Measurements from ENCODE around the gene NDUFA12.
A peak's percentile ranks its signal among the peaks of the same experiment; 100 is the strongest.
"Not testable (repeated sequence)": the region's sequence is repeated elsewhere in the genome, so short reads cannot be mapped to it uniquely, and the experiment has no call there.

The NDUFA12 gene

DNA sequence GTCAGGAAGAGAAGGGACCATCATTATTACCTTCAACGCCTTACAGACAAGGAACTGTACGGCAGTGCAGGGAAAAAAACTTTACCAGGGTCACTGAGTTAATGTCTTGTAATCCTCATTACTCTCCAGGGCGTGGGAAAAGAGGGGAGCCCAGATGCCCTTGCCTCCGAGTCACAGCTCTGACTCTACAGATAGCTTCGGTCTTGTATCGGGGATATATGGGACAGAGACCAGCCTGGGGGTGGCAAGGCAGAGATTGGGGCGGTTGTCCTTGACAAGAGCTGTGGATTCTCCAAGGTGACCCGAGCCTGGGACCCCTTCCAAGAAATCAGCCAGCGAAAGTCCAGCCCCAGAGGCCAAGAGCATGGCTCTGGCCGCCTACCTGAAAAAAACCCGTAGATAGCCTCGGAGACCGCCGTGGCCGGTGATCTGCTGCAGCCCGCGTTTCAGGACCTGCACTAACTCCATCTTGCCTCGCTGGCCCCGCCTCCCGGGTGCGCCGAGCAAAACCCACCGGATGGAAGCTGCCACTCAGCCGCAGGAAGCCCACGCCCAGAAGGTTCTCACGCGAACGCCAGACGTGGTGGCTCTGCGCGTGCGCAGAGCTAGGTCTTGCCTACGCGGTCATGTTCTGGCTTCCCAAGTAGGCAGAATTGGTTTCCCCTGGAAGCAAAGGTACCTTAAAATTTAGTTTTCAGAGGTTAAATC, at the start of gene NDUFA12:
TSS of gene NDUFA12 (minus strand) at position 485 of the 708 bp plus-strand sequence. CDS start at position 468, 17 bp downstream.
- peak; percentile 94 for DNase-seq

DNA sequence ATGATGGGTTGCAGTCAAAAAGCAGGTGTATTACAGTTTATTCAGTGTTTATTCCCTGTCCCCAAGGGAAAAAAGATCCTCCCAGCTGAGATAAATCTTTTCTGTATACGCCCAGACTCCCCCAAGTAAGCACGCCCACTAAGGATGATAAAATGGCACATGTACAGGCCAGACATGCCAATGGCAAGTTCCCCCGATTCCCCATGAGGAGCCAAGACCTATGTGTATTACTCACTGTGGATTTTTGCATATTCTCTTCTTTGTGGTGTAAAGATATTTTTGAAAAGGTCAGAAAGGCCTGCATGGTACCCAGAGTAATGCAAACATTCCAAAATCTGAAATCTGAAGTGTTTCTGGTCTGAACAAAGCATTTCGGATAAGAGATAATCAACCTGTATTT, 47.7 kb upstream of the NDUFA12 start:
- no peak for DNase-seq

DNA sequence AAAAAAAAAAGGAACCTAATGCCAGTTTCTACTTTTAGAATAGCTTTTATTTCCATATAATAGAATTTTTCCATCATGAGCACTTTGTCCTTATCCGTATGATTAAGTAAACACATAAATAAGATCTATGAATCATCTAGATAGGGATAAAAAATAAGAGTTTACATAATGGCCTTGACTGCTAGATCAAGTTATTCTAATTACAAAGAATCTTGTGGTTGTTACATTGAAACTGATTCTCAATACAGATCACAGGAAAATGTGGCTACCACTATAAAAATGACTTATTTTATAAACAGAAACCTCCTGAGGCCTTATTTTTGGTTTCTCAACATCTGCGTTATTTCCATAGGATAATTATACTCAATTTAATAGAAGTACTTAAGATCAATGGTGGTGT, 34.4 kb upstream of the NDUFA12 start:
- DNase-seq: no peak

DNA sequence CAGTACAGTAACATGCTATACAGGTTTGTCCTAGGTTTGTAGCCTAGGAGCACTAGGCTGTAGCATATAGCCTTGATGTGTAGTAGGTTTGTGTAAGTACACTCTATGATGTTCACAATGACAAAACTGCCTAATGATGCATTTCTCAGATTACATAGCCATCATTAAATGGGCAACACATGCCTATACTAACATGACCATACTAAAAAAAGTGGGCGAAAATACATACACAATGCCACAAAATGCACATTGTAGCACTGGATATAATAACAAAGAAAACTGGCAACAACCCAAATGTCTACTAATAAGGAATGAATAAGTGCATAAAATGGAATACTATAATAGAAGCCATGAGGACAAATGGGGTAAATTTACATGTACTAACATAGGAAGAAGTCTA, 31.3 kb upstream of the NDUFA12 start:
- DNase-seq: no peak

- no peak for DNase-seq
Observed at GRCh38 chr12:95022477-95022876, 19.0 kb upstream of the NDUFA12 start.

DNA sequence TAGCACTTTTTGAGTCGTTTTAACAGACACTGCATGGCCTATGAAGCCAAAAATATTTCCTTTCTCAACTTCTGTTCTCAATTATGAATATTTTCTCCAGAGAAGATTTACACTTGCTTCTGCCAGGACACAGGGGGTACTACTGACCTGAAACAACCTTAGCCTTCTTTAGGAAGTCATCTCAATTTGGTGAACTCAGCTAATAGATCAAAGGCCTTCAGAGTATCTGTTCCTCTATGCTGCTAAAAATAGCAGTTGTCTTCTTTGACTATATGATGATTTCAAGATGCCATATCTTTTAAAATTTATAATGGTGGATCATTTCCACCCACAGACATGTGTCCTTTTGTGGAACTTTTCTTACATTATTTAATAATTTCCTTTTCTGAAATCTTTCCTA, 14.0 kb upstream of the NDUFA12 start:
- DNase-seq: no peak

DNA sequence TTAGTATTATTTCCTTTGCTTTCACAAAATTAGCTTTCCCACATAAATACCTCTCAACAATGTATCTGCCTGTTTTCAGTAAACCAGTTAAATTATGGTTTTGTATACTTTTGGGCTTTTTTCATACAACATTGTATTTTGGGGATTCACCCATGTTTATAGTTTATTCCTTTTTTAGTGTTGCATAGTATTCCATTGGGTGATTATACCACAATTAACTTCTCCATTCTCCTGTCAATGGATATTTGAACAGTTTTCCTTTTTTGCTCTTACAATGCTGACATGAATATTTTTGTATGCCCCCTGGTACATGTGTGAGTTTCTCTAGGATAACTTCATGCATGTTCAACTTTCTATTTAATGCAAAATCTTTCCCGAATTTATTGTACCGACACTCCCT, 12.6 kb upstream of the NDUFA12 start:
- DNase-seq: no peak

DNA sequence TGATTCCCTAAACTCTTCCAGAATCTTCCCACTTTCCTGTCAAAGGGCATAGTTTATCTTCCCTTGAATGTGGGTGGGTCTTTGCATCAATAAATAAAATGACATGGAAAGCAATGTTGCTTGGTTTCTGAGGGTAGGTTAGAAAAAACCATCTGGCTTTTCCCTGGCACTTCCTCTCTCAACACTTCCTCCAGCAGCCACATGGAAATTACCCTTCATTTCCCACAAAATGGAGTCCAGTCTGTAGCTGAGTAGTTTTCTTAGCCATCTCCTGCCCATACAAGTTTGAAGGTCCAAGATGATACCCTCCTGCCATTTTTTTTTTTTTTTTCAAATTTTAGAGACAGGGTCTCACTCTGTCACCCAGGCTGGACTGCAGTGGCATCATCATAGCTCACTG, 11.1 kb upstream of the NDUFA12 start:
- DNase-seq: no peak

GRCh38 chr12:95006206-95006605, 2.7 kb upstream of the NDUFA12 start:
- no peak for DNase-seq

DNA sequence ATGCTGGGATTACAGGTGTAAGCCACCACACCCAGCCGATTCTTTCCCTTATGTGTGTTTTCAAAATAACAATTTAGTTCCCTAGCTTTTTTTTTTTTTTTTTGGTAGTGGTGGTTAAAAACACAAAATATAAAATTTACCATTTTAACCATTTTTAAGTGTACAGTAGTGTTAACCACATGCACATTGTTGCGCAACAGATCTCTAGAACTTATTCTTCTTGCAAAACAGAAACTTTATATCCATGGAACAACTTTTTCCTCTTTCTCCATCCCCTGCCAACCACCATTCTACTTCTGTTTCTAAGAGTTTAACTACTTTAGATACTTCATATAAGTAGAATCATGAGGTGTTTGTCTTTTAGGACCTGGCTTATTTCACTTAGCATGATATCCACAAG, 1.1 kb upstream of the NDUFA12 start:
- no peak for DNase-seq

GRCh38 chr12:95003921-95004272, 400 bp upstream of the NDUFA12 start:
- DNase-seq: no peak

GRCh38 chr12:95002754-95003153, 743 bp downstream of the NDUFA12 start:
- DNase-seq: no peak

DNA sequence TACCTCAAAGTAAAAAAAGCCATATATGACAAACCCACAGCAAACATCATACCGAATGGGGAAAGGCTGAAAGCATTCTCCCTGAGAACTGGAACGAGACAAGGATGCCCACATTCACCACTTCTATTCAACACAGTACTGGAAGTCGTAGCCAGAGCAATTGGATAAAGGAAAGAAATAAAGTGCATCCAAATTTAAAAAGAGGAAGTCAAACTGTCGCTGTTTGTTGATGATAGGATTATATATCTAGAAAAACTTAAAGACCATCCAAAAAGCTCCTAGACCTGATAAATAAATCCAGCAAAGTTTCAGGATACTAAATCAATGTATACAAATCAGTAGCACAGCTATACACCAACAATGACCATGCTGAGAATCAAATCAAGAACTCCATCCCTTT, 5.2 kb downstream of the NDUFA12 start:
- no peak for DNase-seq

- no peak for DNase-seq
Observed at GRCh38 chr12:94997726-94998125, 5.8 kb downstream of the NDUFA12 start.

- DNase-seq: no peak
Observed at GRCh38 chr12:94997061-94997460, 6.4 kb downstream of the NDUFA12 start.

DNA sequence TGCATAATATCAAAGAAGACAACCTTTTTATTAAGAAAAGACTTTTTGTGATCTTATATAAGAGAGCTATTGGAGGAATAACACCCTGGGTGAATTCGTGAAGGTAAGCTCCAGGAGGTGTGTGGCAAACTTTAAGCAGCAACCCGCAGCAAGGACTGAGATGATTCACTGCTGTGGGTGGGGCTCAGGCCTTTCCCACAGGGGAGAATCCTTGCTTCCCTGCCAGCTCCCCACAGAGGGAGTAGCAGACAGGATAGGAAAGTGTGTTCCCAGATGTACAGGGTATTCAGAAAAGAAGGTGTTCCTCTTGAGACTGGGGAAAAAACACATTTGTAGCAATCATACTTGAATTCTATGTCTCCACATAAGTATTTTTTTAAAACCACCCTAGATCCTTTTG, 9.2 kb downstream of the NDUFA12 start:
- no peak for DNase-seq

DNA sequence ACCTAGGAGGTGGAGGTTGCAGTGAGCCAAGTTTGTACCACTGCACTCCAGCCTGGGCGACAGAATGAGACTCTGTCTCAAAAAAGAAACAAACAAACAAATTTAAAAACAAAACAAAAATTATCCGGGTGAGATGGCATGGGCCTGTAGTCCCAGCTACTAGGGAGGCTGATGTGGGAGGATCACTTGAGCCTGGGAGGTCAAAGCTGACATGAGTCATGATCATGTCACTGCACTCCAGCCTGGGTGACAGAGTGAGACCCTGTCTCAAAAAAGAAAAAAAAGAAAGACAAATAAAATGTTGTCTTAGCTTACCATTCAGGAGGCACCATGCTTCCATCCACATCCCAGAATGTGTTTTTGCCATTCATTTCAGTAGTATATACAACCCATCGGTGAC, 9.6 kb downstream of the NDUFA12 start:
- not testable (repeated sequence) for DNase-seq

- no peak for DNase-seq
Observed at GRCh38 chr12:94990222-94990621, 13.3 kb downstream of the NDUFA12 start.

- DNase-seq: peak; percentile 43
Observed at GRCh38 chr12:94988471-94988870, 15.0 kb downstream of the NDUFA12 start.

DNA sequence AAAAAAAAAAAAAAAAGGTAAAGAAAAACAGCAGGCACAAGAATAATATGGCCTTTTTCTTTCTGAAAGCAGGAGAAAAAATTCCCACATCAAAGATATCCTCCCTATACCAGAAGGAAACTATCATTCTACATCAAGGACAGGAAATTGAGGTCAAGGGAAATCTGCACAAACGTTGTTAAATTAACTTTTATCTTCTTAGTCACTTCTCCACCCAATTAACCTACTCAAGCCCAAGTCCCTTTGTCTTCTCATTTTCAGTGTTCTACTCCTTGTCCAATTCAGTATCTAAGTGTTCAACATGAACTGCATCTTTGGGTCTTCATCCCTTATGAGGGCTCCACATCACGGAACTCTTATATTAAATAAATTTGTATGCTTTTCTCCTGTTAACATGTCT, 15.7 kb downstream of the NDUFA12 start:
- no peak for DNase-seq

- DNase-seq: no peak
Observed at GRCh38 chr12:94987076-94987669, 16.3 kb downstream of the NDUFA12 start.

DNA sequence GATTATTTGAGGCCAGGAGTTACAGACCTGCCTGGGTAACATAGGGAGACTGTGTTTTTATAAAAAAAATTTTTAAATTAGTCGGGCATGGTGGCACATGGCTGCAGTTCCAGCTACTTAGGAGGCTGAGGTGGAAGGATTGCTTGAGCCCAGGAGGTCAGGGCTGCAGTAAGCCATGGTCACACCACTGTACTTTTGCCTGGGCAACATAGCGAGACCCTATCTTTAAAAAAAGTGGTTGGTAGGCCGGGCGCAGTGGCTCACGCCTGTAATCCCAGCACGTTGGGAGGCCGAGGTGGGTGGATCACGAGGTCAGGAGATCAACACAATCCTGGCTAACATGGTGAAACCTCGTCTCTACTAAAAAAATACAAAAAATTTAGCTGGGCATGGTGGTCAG, 18.4 kb downstream of the NDUFA12 start:
- DNase-seq: not testable (repeated sequence)

DNA sequence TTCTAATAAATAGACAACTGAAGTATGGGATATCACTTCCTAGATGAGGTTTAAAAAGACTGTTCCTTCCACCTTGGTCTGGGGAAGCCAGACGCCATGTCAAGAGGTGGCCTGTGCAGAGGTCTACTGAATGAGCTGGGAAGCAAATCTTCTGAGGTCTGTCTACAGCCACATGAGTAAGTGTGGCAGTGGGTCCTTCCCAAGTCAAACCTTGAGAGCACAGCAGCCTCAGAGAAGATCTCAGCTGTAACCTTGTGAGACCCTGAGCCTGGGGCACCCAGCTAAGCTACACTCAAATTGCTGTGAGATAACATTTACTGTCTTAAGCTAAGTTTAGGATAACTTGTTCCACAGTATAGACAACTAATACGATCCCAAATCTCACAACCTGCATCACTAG, 20.2 kb downstream of the NDUFA12 start:
- no peak for DNase-seq

- DNase-seq: no peak
Observed at GRCh38 chr12:94982456-94982855, 21.0 kb downstream of the NDUFA12 start.

DNA sequence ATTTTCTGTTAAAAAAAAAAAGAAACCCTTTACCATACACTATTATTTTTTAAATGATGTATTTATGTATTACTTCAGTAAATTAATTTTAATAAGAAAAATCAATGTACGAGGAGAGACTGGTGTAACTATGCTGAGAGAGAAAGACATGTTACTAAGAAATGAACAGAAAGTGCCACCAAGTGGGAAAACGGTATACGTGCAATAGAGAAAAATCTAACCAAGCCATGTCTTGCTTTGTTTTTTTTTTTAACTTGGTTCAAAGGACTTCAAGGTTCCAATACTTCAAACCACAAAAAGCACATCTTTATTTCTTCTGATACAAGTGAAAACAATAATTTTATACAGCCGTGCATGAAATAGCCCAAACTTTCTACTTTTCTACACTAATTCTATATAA, 22.9 kb downstream of the NDUFA12 start:
- DNase-seq: no peak
